Suprapubic skin (tissue), 4 donors: ENCODE results near the gene FAM83E.

Experiments
- EP300 ChIP-seq: sonication (generic); formaldehyde crosslinking; IDR thresholded peaks from one replicate; pipeline ENCODE4 v1.6.1; 2017; ENCODE audit warnings: antibody characterized with exemption
- POLR2A ChIP-seq, 2 donors: fragments of 450-650 bp; IDR thresholded peaks; one replicate each; pipeline ENCODE4 v1.6.1; 2017; ENCODE audit warnings: antibody characterized with exemption in 2 of 2, mild to moderate bottlenecking in 2 of 2, moderate library complexity in 2 of 2
- POLR2AphosphoS5 ChIP-seq, 3 donors: sonication (generic); formaldehyde crosslinking; IDR thresholded peaks; one replicate each; pipeline ENCODE4 v1.6.1; 2017; ENCODE audit warnings: antibody characterized with exemption in 3 of 3
- TF ChIP-seq, protein P1 (sequence below), 2 donors: fragments of 200-600 bp in 1 of 2; fragments of 450-650 bp in 1 of 2; sonication (generic) in 1 of 2; IDR thresholded peaks; one replicate each; pipeline ENCODE4 v1.5.1; 2016 to 2019; ENCODE audit warnings: antibody characterized with exemption in 2 of 2, mild to moderate bottlenecking in 1 of 2, moderate library complexity in 1 of 2

DNA sequence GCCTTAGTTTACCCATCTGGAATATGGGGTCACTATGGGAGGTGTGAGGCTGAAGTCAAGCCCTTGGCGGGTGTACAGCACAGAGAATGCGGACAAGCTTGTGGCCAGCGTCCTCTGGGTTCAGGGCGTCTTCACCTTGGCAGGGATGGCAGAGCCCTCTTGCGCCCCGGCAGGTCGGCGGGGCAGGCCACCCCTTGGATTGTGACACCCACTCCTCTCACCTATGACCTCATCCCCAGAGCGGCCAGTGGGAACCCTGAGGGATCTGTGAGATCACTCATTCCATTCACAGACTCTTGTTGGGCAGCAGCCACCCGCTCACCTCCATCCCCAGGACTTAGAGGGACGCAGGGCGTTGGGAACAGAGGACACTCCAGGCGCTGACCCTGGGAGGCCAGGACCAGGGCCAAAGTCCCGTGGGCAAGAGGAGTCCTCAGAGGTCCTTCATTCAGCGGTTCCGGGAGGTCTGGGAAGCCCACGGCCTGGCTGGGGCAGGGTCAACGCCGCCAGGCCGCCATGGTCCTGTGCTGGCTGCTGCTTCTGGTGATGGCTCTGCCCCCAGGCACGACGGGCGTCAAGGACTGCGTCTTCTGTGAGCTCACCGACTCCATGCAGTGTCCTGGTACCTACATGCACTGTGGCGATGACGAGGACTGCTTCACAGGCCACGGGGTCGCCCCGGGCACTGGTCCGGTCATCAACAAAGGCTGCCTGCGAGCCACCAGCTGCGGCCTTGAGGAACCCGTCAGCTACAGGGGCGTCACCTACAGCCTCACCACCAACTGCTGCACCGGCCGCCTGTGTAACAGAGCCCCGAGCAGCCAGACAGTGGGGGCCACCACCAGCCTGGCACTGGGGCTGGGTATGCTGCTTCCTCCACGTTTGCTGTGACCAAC is 8.2 kb downstream of the FAM83E start, which contains the start of gene SPACA4:
- TF ChIP-seq, protein P1, sequence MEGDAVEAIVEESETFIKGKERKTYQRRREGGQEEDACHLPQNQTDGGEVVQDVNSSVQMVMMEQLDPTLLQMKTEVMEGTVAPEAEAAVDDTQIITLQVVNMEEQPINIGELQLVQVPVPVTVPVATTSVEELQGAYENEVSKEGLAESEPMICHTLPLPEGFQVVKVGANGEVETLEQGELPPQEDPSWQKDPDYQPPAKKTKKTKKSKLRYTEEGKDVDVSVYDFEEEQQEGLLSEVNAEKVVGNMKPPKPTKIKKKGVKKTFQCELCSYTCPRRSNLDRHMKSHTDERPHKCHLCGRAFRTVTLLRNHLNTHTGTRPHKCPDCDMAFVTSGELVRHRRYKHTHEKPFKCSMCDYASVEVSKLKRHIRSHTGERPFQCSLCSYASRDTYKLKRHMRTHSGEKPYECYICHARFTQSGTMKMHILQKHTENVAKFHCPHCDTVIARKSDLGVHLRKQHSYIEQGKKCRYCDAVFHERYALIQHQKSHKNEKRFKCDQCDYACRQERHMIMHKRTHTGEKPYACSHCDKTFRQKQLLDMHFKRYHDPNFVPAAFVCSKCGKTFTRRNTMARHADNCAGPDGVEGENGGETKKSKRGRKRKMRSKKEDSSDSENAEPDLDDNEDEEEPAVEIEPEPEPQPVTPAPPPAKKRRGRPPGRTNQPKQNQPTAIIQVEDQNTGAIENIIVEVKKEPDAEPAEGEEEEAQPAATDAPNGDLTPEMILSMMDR (IDR thresholded peaks at IDR 0.05) = no peak
- TF ChIP-seq POLR2A (IDR thresholded peaks at IDR 0.05) (no peak), POLR2AphosphoS5 (IDR thresholded peaks at IDR 0.05) (no peak), EP300 (no peak)
